H1 (cell line): ENCODE measurements around the gene BAHD1. TPM values are rescaled to one million over a fixed set of nuclear protein-coding genes. Genes with fewer than 3 reads are reported as not detected.

ENCODE experiments used
- GABPA ChIP-seq: IDR thresholded peaks from 2 replicates; pipeline ENCODE4 v1.6.1; 2011; ENCODE audit warnings: mild to moderate bottlenecking, low read length, moderate library complexity, borderline replicate concordance; ENCODE audit not compliant: insufficient read depth
- NRF1 ChIP-seq: IDR thresholded peaks from 2 replicates; pipeline ENCODE4 v1.6.1; 2011; ENCODE audit warnings: mild to moderate bottlenecking, low read depth, low read length, improper control_type of control experiment
- POLR2AphosphoS5 ChIP-seq: IDR thresholded peaks from 2 replicates; pipeline ENCODE4 v1.6.1; 2011; ENCODE audit warnings: low read depth, low read length
- RAD21 ChIP-seq, 2 experiments: IDR thresholded peaks in 1 of 2; conservative IDR thresholded peaks in 1 of 2; 2 replicates each; pipeline ENCODE4 v1.6.1; 2011; ENCODE audit warnings: low read depth in 2 of 2, low read length in 2 of 2, improper control_type of control experiment in 1 of 2, inconsistent platforms in 1 of 2, mild to moderate bottlenecking in 1 of 2, moderate library complexity in 1 of 2
- SAP30 ChIP-seq: fragments of 300-600 bp; sonication (generic); IDR thresholded peaks from 2 replicates; pipeline ENCODE4 v1.7.1; 2012; ENCODE audit warnings: low read length, moderate library complexity, mild to moderate bottlenecking, inconsistent platforms; ENCODE audit not compliant: insufficient read depth, insufficient replicate concordance
- SRF ChIP-seq: IDR thresholded peaks from 2 replicates; pipeline ENCODE4 v1.6.1; 2011; ENCODE audit warnings: mild to moderate bottlenecking, low read depth, low read length, moderate library complexity
- TAF7 ChIP-seq: optimal IDR thresholded peaks from 2 replicates; pipeline ENCODE3; 2011; ENCODE audit warnings: low read depth, mild to moderate bottlenecking, inconsistent platforms, low read length, moderate library complexity, borderline replicate concordance
- TBP ChIP-seq: IDR thresholded peaks from 2 replicates; pipeline ENCODE4 v1.6.1; 2011; ENCODE audit warnings: low read depth, low read length, improper control_type of control experiment
- polyA plus RNA-seq, 7 experiments: library from polyadenylated mRNA; depleted of rRNA in 3 of 7; stranded (reverse) in 5 of 7; unstranded in 2 of 7; fragments of >200 nt in 5 of 7; fragments of 200-250 nt in 2 of 7; gene quantifications; 1 replicate in 5 of 7; 2 replicates in 1 of 7; 4 replicates in 1 of 7; pipeline versions ENCODE4 v1.2.1 to v1.2.3, GENCODE V29; 2011 to 2013; ENCODE audit warnings: missing spikeins in 2 of 7, mixed read lengths in 2 of 7
- total RNA-seq: library from RNA; stranded (reverse); fragmentation: NEBNext Ultra II Directional; extraction: Animal tissue kit (Norgen Biotek cat#: 25700); gene quantifications from 2 replicates; pipeline ENCODE4 v1.2.1, GENCODE V29; 2021
- TF ChIP-seq, protein P1 (sequence below): IDR thresholded peaks from 2 replicates; pipeline ENCODE4 v1.6.1; 2012; ENCODE audit warnings: low read length, inconsistent platforms

Gene BAHD1
- total and polyA plus RNA-seq, 2 of the 8 experiments (the other 6 are each of a cell fraction or from before 2014, with no cell fraction given), result 15.0 to 38.9 TPM

DNA sequence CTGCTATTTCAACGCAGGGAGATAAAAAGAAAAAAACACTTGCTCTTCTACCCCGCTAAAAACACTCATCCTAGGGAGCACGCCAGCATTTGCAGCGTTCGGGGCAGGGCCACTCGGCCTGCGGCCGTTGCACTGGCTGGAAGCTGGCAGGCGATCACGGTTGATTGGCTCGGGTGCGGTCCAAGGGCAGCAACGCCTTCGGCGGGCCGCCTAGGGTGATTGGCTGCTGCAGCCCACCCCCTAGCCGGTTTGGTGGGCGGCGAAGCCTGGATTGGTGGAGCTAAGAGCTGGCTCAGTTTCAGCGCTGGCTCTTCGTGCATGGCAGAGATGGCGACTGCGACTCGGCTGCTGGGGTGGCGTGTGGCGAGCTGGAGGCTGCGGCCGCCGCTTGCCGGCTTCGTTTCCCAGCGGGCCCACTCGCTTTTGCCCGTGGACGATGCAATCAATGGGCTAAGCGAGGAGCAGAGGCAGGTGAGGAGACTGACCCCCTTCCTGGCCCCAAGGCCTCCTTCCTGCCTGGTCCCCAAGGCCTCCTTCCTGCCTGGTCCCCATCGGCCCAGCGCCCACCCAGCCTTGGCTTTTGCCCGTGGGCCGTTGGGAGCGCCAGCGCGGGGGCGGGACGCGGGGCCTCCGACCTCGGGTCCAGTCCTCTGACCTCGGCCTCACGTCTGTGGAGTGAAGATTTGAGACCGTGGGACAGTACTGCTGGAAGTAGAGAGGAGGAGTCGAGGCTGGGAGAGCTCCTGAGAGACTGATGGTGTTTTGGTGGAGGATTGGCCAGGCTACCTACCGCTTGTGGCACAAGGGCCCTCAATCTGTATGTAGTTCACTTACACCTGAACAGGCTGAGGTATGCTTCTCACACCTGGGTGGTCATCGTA is 35.0 kb upstream of the BAHD1 start, which contains the start of gene IVD (continued):
- TF ChIP-seq SRF (no peak), SAP30 (no peak), POLR2AphosphoS5 (peak; percentile 78), GABPA (no peak), TBP (peak; percentile 87), TAF7 (peak; percentile 60), RAD21 (IDR thresholded peaks at IDR 0.05 in 1 of 2, conservative IDR thresholded peaks at IDR 0.05 in 1 of 2; ENCODE audit: low read depth in 2 of 2, low read length in 2 of 2) (no peak), NRF1 (no peak)
- TF ChIP-seq, protein P1, sequence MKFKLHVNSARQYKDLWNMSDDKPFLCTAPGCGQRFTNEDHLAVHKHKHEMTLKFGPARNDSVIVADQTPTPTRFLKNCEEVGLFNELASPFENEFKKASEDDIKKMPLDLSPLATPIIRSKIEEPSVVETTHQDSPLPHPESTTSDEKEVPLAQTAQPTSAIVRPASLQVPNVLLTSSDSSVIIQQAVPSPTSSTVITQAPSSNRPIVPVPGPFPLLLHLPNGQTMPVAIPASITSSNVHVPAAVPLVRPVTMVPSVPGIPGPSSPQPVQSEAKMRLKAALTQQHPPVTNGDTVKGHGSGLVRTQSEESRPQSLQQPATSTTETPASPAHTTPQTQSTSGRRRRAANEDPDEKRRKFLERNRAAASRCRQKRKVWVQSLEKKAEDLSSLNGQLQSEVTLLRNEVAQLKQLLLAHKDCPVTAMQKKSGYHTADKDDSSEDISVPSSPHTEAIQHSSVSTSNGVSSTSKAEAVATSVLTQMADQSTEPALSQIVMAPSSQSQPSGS, result no peak
